Measurements from ENCODE around the gene ARMH3.
"Not testable (repeated sequence)": the region's sequence is repeated elsewhere in the genome, so short reads cannot be mapped to it uniquely, and the experiment has no call there.

The ARMH3 gene

DNA sequence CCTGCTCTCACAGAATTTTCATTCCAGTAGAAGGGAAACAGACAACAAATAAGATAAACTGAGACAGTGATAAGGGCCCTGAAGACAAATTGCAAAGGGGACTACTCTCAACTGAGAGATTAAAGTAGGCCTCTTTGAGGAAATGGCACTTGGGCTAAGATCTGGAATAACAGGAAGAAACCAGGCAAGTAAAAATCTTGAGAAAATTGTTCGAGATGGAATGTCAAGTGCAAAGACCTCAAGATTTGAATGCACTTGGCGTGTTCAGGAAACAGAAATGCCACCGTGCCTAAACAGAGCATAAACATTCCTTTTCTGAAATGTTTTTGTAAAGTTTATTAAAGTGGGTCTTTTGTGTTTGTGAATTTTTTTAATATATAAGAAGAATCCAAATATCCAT is 10.7 kb downstream of the ARMH3 start:
- DNase-seq, result no peak

DNA sequence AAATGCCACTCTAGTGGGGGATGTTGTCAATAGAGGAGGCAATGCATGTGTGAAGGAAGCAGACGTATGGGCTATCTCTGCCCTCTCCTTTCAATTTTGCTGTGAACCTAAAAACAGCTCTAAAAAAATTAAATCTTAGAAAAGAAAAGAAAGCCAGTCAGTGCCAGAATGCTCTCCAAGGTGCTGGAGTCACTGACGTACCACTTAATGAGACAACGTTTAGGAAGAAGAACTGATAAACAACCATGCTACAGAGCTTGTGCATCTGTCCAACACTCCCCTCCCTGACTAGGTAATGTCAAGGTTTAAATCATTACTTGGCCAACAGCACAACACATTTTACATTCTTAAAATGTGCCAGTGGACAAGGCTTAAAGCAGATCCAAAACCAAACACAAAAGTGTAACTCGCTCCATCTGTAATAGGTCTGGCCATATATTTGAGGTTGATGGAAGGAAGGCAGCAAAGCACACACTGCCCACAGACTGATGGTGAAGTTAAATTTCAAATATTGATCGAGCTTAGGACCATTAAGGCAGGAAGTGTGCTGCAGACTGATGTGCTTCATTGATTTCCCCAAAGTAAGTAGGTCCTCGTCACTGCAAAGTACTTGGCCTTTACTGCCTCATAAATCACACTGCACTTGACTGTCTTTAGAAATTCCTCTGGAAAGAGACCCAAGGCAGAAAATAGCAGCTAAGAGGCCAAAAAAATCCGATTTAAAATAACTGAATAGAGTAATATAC is 15.5 kb downstream of the ARMH3 start:
- DNase-seq, result no peak

DNA sequence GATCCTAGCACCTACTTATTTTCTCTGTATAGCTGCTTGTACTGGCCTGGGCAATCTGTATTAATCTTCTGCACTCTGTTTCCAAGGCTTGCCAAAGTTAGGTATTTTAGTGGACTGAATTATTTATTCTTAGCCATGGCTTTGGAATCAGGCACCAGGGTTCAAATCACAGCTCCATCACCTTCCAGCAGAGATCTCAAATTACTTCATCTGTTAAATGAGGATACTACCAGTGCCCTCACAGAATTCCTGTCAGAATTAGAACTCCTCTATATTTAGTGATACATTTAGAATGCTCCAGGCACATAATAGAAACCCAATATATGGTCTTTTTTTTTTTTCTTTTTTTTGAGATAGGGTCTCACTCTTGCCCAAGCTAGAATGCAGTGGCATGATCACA is 17.6 kb downstream of the ARMH3 start:
- no peak for DNase-seq

- DNase-seq, result not testable (repeated sequence)
Observed at GRCh38 chr10:102035807-102036206, 20.2 kb downstream of the ARMH3 start.

GRCh38 chr10:102033787-102034186 is 22.2 kb downstream of the ARMH3 start:
- DNase-seq, result no peak

GRCh38 chr10:102027261-102027660 is 28.7 kb downstream of the ARMH3 start:
- DNase-seq, result no peak

- DNase-seq, result no peak
Observed at GRCh38 chr10:102024799-102025198, 31.2 kb downstream of the ARMH3 start.

GRCh38 chr10:102020938-102021337 is 35.0 kb downstream of the ARMH3 start:
- DNase-seq, result no peak

GRCh38 chr10:102017295-102017694 is 38.7 kb downstream of the ARMH3 start:
- DNase-seq, result no peak

GRCh38 chr10:102016416-102016815 is 39.6 kb downstream of the ARMH3 start:
- DNase-seq, result no peak

DNA sequence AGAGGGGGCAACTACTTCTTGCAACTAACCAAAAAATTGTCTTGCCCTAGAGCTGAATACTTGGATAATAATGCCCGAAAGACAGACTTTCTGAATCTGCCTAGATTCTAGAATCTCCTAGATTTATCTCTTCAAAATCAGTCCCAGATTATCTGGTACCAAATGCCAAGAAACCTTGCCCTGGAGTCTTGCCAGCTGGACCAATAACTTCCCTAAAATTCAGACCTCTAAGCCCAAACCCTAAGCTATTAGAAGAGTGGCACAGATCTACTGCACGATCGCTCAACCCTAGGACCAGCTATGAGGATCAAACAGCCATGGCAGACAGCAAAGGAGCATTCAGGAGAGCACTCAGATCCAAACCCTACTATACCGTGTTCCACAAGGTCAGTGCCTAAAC is 45.0 kb downstream of the ARMH3 start:
- DNase-seq, result no peak

GRCh38 chr10:102009801-102010425 is 46.1 kb downstream of the ARMH3 start:
- peak; percentile 58 for DNase-seq

DNA sequence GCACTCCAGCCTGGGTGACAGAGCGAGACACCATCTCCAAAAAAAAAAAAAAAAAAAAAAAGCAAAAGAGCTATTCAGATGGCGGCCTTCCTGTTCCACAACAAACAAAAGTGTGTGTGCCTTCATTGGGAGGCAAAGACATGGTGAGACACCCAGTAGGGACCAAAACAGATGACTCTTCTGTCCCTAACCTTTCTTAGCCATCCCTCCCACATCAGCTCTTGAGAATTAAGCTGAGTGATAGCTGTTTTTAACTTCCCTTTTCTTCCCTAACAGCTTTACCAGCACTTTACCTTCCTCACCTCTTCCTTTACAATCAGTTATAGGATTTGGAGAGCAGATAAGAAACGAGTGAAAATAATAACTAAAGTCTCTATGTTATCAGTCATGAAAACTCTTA is 48.2 kb downstream of the ARMH3 start:
- DNase-seq, result no peak

- DNase-seq, result not testable (repeated sequence)
Observed at GRCh38 chr10:102007031-102007430, 48.9 kb downstream of the ARMH3 start.

DNA sequence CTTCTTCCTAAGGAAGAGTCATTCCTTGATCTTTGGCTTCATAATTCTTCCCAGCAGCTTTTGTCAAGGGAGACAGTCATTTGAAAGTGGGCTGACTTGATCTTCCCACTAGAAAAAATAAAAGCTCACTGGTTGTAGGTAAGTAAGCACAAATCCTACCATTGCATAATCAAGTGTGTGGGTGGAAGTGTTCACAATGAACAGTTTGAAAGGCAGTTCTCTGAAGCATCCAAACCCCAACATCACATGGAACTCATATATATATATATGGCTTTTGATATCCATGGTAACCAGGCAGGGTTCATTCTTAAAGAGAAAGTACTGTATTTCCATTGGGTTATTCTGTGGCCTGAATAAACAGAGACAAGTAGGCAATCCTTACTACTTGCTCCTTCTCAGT is 51.6 kb downstream of the ARMH3 start:
- no peak for DNase-seq

DNA sequence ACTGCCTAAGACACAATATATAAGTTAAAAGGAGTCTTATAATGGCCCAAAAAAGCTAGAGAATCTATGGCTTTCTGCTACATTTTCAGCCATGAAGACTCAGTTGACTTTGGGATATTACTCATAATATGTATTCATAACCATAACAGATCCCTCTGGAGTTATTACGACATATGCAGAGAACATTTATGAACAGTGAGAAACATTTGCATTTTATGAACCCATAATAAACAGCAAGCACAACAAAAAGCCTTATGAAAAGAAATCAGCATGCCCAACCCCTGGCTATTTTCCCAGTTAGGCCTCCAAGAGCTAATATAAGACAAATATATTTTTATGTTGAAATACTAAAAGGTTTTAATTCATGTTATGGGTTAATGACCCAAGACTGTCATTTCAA is 52.4 kb downstream of the ARMH3 start:
- DNase-seq, result no peak

DNA sequence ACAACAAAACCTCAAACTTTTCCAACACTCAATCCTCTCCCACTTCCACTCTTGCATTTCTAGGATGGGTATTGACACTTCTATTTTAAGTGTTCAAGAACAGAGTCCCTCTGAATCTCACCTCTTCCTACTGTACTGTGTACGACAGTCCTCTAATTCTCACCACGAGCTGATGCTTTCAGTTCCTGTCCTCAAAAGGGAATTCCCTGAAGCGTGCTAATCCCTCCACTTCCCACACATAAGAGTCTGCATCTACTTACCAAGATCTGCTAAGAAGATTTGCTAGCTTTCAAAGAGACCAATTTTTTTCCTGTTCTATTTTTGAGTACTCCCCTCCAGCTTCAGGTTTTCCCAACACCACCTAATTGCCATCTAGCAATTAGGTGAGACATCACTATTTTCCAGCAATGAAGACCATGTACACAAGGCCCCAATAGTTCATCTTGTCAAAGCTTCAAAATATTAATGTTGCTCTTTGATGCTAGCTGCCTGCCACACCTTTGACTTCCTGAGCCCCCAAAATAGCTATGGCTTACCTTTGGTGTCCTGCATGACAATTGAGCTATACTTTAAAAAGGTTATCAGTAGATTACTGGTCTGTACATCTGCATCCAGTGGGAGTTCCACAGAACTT is 54.4 kb downstream of the ARMH3 start:
- DNase-seq, result no peak

DNA sequence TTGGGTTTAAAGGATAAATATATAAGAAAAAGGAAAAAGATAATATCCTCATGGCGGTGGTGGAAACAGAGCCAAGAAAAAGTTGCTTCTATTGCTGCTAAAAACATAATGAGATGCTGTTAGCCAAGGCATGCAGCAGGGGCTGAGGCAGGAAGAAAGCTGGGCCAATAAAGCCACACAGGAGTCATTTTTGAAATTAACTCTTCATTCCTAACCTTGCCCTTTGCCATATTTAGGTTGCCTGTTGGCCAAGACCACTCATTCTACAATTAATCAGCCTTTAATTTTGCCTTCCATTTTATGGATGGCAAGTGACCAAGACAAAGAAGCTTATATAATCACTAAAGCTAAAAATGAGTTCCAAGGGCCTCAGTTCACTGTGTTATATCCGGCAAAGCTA is 58.2 kb downstream of the ARMH3 start:
- DNase-seq, result no peak

DNA sequence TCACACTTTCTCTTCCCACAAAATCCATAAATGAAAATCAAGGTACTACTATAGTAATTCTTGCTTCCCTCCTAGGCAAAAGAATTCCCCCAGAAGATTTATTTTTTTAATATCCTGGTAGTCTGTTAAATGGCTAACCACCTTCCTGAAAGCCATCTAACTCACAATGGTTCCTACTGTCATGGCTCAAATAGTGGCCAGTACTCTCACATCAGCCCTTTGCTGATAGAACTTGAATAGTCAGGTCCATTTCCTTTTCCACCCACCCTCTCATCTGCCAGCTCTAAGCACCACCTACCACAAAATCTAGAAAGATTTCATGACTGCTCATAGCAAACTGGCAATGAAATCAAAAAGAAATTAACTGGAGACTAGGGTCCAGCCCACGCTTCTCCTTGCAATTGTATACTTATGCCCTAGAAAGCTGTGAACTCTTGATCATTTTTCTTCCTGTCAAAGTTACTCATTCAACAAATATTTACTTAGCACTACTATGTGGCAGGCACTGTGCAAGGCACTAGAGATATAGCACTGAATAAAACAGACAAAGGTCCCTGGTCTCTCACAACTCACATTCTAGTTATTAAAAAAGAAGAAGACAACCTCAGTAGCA is 60.4 kb downstream of the ARMH3 start:
- DNase-seq, result no peak

DNA sequence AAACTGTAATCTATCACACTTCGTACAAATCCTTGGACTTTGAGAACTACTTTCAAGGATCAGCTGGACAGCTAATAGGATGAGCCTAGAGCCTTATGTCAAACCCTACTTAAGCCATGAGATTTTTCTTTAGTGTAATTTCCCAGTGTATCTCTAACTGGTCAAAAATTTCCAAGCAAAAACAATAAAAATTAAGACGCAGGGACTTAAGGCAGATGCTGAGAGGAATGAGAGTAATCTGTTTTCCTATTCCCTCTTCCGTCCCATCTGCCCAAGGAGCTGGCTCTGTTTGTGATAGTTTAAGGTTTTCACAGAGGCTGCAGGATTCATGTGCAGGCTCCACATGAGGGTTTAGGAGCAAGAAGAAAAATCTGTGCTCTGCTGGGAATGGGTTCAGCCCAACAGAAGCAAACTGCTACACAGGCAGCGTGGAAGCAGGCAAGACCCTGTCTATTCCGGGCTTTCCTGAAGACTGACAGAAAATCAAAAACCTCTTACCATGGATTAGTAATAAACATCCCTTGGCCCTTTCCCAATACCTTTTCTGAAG is 62.2 kb downstream of the ARMH3 start:
- no peak for DNase-seq

GRCh38 chr10:101993221-101993620 is 62.8 kb downstream of the ARMH3 start:
- no peak for DNase-seq

DNA sequence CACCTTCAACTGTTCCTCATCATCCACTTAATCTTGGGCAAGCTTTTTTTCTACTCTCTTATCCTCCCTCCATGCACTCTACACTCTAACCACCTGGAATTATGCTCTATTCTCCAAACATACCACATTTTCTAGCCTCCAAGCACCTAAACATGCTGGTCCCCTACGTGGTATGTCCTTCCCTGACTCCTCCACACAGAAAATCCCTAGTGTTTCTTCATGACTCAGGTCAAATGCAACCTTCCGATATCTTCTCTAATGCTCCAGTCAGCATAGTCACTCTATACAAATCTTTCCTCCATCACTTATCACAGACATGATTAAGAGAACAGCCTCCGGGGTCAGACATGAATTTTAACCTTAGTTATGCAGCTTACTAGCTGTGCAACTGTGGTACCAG is 68.8 kb downstream of the ARMH3 start:
- no peak for DNase-seq

DNA sequence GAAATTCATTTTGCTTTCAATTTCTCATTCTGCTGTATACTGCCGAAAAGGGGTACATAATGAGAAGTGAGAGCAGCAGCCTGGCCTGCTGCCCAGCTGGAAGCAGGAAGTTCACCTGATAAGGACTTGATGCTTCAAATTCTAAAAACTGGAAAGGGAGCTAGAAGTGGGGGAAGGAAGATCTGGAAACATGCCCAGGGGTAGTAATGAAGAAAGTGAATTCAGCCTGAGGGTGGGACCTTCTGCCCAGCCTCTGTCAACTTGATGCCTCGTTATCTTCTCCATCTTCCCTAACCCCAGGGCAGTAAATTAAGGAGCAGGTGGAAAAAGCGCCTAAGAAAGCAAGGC is 69.4 kb downstream of the ARMH3 start:
- DNase-seq, result no peak

GRCh38 chr10:101980677-101981076 is 75.3 kb downstream of the ARMH3 start:
- DNase-seq, result not testable (repeated sequence)

All from T1000 (cell line).